ENCODE results near the gene MRPL39.

The MRPL39 gene

DNA sequence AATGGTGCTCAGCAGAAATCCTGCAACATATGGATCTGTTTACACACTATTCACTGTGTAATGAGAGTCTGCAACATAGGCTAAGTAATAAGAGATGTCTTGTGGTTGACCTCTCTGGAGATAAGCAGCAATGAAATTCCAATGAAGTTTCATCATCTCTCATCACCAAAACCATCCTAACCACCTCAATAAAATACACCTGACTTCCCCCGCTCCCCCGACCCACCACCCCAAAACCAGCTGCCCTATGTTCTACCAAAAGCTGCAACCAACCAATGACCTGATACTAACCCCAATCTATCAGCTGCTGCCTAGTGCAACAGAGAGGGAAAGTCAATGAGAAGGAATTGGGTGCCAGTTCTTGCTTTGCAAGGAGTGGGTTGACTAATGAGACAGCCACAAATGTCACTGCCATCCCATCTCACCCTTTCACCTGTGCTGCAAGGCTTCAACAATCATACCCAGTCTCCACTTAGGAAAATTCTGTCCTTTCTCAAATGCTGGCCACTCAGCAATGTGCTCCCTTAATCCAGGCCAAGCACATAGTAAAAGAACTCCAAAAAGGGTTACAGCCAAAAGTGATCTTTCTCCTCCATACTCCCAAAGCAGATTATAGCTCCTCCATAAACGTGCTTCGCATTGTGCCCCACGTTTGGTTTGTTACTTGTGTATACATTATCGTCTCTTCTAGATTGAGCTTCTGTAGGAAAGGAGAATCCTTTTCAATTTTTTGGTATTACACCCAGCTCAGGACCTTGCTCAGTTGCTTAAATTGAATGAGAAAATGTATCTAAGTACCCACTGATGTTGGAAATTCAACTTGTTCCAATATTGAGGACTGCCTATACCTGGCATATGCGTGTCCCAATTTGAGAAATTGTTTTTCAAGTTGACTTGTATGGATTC, 29.0 kb downstream of the MRPL39 start:
- H3K4me3 ChIP-seq (ENCODE audit: low read depth, low read length): no peak overlapping the region
- no peak for DNase-seq (ENCODE audit: low read depth)
- TF ChIP-seq CTCF (IDR thresholded peaks at IDR 0.05; ENCODE audit: low read depth, low read length, missing control alignments): no peak

GRCh38 chr21:25577424-25578055, 29.7 kb downstream of the MRPL39 start:
- no peak for TF ChIP-seq CTCF (IDR thresholded peaks at IDR 0.05; ENCODE audit: low read depth, low read length, missing control alignments)
- no peak overlapping the region for H3K4me3 ChIP-seq (ENCODE audit: low read depth, low read length)
- no peak for DNase-seq (ENCODE audit: low read depth)

- no peak for DNase-seq (ENCODE audit: low read depth)
- H3K4me3 ChIP-seq (ENCODE audit: low read depth, low read length): no peak overlapping the region
Observed at GRCh38 chr21:25573409-25574206, 33.7 kb downstream of the MRPL39 start.

GRCh38 chr21:25572861-25573310, 34.4 kb downstream of the MRPL39 start:
- TF ChIP-seq CTCF (IDR thresholded peaks at IDR 0.05; ENCODE audit: low read depth, low read length, missing control alignments): no peak
- H3K4me3 ChIP-seq (ENCODE audit: low read depth, low read length): no peak overlapping the region
- no peak for DNase-seq (ENCODE audit: low read depth)

More at GRCh38 chr21:25573409-25574206, 33.7 kb downstream of the MRPL39 start:
- no peak for TF ChIP-seq CTCF (IDR thresholded peaks at IDR 0.05; ENCODE audit: low read depth, low read length, missing control alignments)

- peak overlapping the region; percentile 22 for H3K4me3 ChIP-seq (ENCODE audit: low read depth, low read length)
- no peak for TF ChIP-seq CTCF (IDR thresholded peaks at IDR 0.05; ENCODE audit: low read depth, low read length, missing control alignments)
- DNase-seq (ENCODE audit: low read depth): no peak
Observed at GRCh38 chr21:25571726-25572121, 35.6 kb downstream of the MRPL39 start.

GRCh38 chr21:25569711-25570110, 37.6 kb downstream of the MRPL39 start:
- DNase-seq (ENCODE audit: low read depth): no peak
- peak overlapping the region; percentile 40; the same call in 1 of the 2 replicates for H3K4me3 ChIP-seq (ENCODE audit: low read depth, low read length)
- no peak for TF ChIP-seq CTCF (IDR thresholded peaks at IDR 0.05; ENCODE audit: low read depth, low read length, missing control alignments)
